Hepatocyte (in vitro differentiated cells): ENCODE measurements around the gene RUNX3. TPM values are rescaled to one million over a fixed set of nuclear protein-coding genes. Genes with fewer than 3 reads are reported as not detected.

ENCODE experiments used
- DNase-seq: peaks from one replicate; pipeline ENCODE4 v3.0.0-alpha.2; 2016; ENCODE audit warnings: low spot score
- H2AFZ ChIP-seq: fragments of 200-600 bp; sonication (generic); 2 replicates; pipeline ENCODE4 v1.6.0; 2016; ENCODE audit warnings: antibody characterized with exemption, mild to moderate bottlenecking
- H3K27ac ChIP-seq: fragments of 200-600 bp; sonication (generic); 2 replicates; pipeline ENCODE4 v1.5.1; 2016; ENCODE audit warnings: mild to moderate bottlenecking
- H3K27me3 ChIP-seq: fragments of 200-600 bp; sonication (generic); 2 replicates; pipeline ENCODE4 v1.6.1; 2016
- H3K36me3 ChIP-seq: fragments of 200-600 bp; sonication (generic); replicated peaks from 2 replicates; pipeline ENCODE4 v1.5.1; 2016; ENCODE audit warnings: low read depth; ENCODE audit not compliant: insufficient read depth
- H3K4me1 ChIP-seq: fragments of 200-600 bp; sonication (generic); 2 replicates; pipeline ENCODE4 v1.5.1; 2016; ENCODE audit warnings: mild to moderate bottlenecking, moderate library complexity; ENCODE audit not compliant: insufficient read depth
- H3K4me2 ChIP-seq: fragments of 200-600 bp; sonication (generic); 2 replicates; pipeline ENCODE4 v1.6.0; 2016
- H3K4me3 ChIP-seq: fragments of 200-600 bp; sonication (generic); 2 replicates; pipeline ENCODE4 v1.5.1; 2016; ENCODE audit warnings: mild to moderate bottlenecking
- H3K79me2 ChIP-seq: fragments of 200-600 bp; sonication (generic); 2 replicates; pipeline ENCODE4 v1.6.0; 2017; ENCODE audit warnings: mild to moderate bottlenecking
- H3K9me2 ChIP-seq: fragments of 200-600 bp; sonication (generic); replicated peaks from 2 replicates; pipeline ENCODE4 v1.6.0; 2017; ENCODE audit warnings: mild to moderate bottlenecking; ENCODE audit not compliant: insufficient read depth
- H3K9me3 ChIP-seq: fragments of 200-600 bp; sonication (generic); 2 replicates; pipeline ENCODE4 v1.5.1; 2016; ENCODE audit warnings: low read depth, mild to moderate bottlenecking
- H4K20me1 ChIP-seq: fragments of 200-600 bp; sonication (generic); 2 replicates; pipeline ENCODE4 v1.6.0; 2016; ENCODE audit warnings: mild to moderate bottlenecking; ENCODE audit not compliant: insufficient read depth, poor library complexity, severe bottlenecking
- CTCF ChIP-seq: fragments of 200-600 bp; sonication (generic); IDR thresholded peaks from 2 replicates; pipeline ENCODE4 v1.5.1; 2016; ENCODE audit warnings: antibody characterized with exemption, mild to moderate bottlenecking; ENCODE audit not compliant: poor library complexity
- EZH2 ChIP-seq: fragments of 200-600 bp; sonication (generic); IDR thresholded peaks from 2 replicates; pipeline ENCODE4 v1.6.1; 2016; ENCODE audit warnings: antibody characterized with exemption, mild to moderate bottlenecking, borderline replicate concordance
- EZH2phosphoT487 ChIP-seq: fragments of 200-600 bp; sonication (generic); IDR thresholded peaks from one replicate; pipeline ENCODE4 v1.6.1; 2018; ENCODE audit warnings: antibody characterized with exemption, mild to moderate bottlenecking, low read depth, moderate library complexity; ENCODE audit not compliant: unreplicated experiment, severe bottlenecking
- WGBS: methylation state at CpG from one replicate; pipeline ENCODE4 v1.1.6; 2016; ENCODE audit warnings: low lambda C conversion rate; ENCODE audit errors: missing lambda C conversion rate; 5-methylcytosine and 5-hydroxymethylcytosine counted together
- polyA plus RNA-seq: library from polyadenylated mRNA; unstranded; fragments of >200 nt; fragmentation: Nextera tagmentation; extraction: Ambion mirVana; gene quantifications from 2 replicates; pipeline ENCODE4 v1.2.1, GENCODE V29; 2016
- total RNA-seq: library from RNA; depleted of rRNA; stranded (reverse); fragments of >200 nt; gene quantifications from 2 replicates; pipeline ENCODE4 v1.2.3, GENCODE V29; 2014

Gene RUNX3
- total and polyA plus RNA-seq, 2 experiments from 2014 or later = 0.13 to 0.16 TPM

GRCh38 chr1:24925963-24926362 is 4.1 kb downstream of the RUNX3 start:
- no peak overlapping the region for H3K27ac ChIP-seq

GRCh38 chr1:24925082-24925779 is 4.8 kb downstream of the RUNX3 start:
- Histone ChIP-seq H2AFZ (no peak overlapping the region), H3K9me2 (no peaks in the 10 kb centered on the region), H3K9me3 (no peaks in the 10 kb centered on the region), H3K79me2 (no peaks in the 10 kb centered on the region), H3K27me3 (peaks cover 55% of the 10 kb centered on the region), H3K4me3 (no peak overlapping the region), H3K4me2 (no peak overlapping the region), H3K36me3 (no peaks in the 10 kb centered on the region), H3K27ac (no peak overlapping the region), H3K4me1 (peaks cover 7% of the 10 kb centered on the region), H4K20me1 (no peaks in the 10 kb centered on the region)
- TF ChIP-seq EZH2 (no peak), CTCF (no peak), EZH2phosphoT487 (no peak)
- WGBS = 90% methylated on average over 9 of the region's 10 CpGs
- no peak for DNase-seq

More at GRCh38 chr1:24925963-24926362, 4.1 kb downstream of the RUNX3 start:
- H3K4me2 ChIP-seq = peak overlapping the region; percentile 52
- H3K9me3 ChIP-seq = no peaks in the 10 kb centered on the region
- no peaks in the 10 kb centered on the region for H3K79me2 ChIP-seq
- H3K27me3 ChIP-seq = peaks cover 62% of the 10 kb centered on the region
- 55% methylated on average over 10 of the region's 10 CpGs for WGBS
- no peaks in the 10 kb centered on the region for H3K36me3 ChIP-seq
- no peak for DNase-seq
- peak; percentile 22 for TF ChIP-seq EZH2
- no peak for TF ChIP-seq EZH2phosphoT487
- TF ChIP-seq CTCF = no peak
- H2AFZ ChIP-seq = no peak overlapping the region
- no peaks in the 10 kb centered on the region for H4K20me1 ChIP-seq
- no peaks in the 10 kb centered on the region for H3K9me2 ChIP-seq
- peaks cover 14% of the 10 kb centered on the region for H3K4me1 ChIP-seq
- no peak overlapping the region for H3K4me3 ChIP-seq

GRCh38 chr1:24923485-24924113 is 6.5 kb downstream of the RUNX3 start:
- H3K36me3 ChIP-seq = no peaks in the 10 kb centered on the region
- H3K27me3 ChIP-seq = peaks cover 43% of the 10 kb centered on the region
- no peaks in the 10 kb centered on the region for H3K9me2 ChIP-seq
- no peak overlapping the region for H2AFZ ChIP-seq
- H3K27ac ChIP-seq = no peak overlapping the region
- no peaks in the 10 kb centered on the region for H3K79me2 ChIP-seq
- H3K9me3 ChIP-seq = no peaks in the 10 kb centered on the region
- no peaks in the 10 kb centered on the region for H4K20me1 ChIP-seq
- WGBS = 84% methylated on average over 15 of the region's 15 CpGs
- H3K4me1 ChIP-seq = no peaks in the 10 kb centered on the region
- H3K4me3 ChIP-seq = no peak overlapping the region
- no peak overlapping the region for H3K4me2 ChIP-seq
- no peak for TF ChIP-seq EZH2
- no peak for TF ChIP-seq CTCF
- no peak for TF ChIP-seq EZH2phosphoT487
- no peak for DNase-seq
